ENCODE measurements around the gene ABCA13.

GRCh38 chr7:48250441-48250951 lies 79.2 kb downstream of the ABCA13 start:
- no peak for TF ChIP-seq EZH2 (IDR thresholded peaks at IDR 0.05)
- no peak for TF ChIP-seq POLR2AphosphoS5 (IDR thresholded peaks at IDR 0.05; ENCODE audit: borderline replicate concordance, low read depth, low read length)
- no peak for TF ChIP-seq FOXP2 (optimal IDR thresholded peaks at IDR 0.05; ENCODE audit: control extremely low read depth, extremely low read length, insufficient read depth)
